ENCODE results near the gene PALD1.

Gene PALD1

DNA sequence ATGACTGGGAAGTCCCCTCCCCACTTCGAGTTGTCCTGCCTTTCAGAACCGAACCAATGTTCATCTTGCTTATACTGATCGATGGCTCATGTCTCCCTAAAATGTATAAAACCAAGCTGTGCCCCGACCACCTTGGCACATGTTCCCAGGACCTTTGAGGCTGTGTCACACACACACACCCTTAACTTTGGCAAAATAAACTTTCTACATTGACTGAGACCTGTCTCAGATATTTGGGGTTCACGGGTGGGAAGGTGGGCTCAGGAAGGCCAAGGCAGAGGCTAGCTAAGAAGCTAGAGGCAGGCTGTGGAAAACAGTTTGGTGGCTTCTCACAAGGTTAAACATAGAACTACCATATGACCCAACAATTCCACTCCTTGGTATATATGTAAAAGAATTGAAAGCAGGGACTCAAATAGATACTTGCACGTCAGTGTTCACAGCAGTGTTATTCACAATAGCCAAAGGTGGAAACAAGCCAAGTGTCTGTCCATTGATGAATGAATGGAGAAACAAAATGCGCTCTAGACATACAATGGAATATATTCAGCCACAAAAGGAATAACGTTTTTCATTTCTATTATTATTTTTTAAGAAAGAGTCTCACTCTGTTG lies 108.6 kb downstream of the PALD1 start:
- peak in 2 of 51 donors; percentile 15 to 20 for DNase-seq

DNA sequence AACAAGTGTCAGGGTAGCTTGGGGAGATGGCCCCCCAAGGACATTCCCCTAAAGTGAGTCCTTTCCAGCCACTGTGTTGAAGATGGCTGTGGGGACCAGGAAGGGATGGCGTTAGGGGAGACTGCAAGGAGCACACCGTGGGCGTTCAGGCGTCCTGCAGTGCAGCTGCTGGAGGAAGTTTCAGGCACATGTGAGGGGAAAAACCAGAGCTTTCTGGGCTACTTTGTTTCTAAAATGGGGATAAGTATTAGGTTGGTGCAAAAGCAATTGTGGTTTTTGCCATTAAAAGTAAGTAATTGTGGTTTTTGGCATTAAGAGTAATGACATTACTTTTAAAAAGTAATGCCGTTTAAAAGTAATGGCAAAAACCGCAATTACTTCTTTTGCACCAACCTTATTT lies 109.7 kb downstream of the PALD1 start:
- no peak for DNase-seq

DNA sequence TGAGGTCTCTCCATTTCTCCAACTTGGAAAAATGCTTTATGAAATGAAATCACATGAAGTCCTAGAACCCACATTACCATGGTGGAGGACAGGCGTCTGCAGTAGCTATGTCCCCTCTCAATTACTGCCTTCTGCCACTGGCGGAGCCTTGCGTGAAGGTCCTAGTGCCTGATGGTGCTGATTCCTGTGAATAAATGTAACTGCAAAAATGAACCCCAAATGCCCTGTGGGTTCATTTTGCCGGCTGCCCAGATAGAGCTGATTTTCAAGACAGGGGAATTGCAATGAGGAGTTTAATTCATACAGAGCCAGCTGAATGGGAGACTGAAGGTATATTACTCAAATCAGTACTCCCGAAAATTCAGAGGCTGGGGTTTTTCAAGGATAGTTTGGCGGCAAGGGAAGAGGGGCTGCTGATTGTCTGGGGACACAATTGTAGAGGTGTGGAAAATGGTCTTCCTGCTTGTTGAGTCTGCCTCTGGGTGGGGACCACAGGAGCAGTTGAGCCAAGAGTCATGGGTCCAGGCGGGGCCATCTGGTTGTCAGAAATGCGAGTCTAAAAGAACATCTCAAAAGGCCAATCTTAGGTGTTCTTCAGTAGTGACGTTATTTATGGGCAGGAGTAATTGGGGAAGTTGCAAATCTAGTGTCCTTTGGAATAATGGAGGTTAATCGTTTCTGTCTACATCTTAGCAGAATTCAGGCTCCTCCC lies 110.4 kb downstream of the PALD1 start:
- DNase-seq: no peak

DNA sequence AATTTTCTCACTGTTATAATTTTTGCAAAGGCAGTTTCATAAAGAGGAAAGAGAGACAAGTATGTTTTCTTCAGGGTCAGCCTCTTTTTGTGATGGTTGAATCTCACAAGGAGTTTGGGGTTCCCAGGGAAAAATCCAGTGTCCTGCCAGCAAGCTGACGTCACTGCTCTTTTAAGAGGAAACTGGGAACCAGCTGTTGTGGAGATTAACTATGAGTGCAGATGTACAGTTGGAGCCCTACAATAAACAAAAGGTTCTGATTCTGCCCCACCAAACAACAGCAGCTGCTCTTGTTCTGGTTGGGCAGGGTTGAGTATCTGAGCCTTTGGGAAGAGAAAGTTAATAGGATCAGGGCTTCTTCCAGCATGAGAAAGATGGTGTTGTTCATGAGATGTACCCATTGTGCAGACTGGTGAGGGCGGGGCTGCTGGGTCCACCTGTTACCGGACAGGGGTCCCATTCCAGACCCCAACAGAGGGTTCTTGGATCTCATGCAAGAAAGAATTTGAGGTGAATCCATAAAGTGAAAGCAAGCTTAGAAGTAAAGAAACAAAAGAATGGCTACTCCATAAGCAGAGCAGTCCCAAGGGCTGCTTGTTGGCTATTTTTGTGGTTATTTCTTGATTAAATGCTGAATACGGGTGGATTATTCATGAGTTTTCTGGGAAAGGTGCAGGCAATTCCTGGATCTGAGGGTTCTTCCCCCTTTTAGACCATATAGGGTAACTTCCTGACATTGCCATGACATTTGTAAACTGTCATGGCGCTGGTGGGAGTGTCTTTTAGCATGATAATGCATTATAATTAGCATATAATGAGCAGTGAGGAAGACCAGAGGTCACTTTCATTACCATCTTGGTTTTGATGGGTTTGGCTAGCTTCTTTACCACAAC lies 111.4 kb downstream of the PALD1 start:
- DNase-seq: peak in 1 of 51 donors; percentile 13

DNA sequence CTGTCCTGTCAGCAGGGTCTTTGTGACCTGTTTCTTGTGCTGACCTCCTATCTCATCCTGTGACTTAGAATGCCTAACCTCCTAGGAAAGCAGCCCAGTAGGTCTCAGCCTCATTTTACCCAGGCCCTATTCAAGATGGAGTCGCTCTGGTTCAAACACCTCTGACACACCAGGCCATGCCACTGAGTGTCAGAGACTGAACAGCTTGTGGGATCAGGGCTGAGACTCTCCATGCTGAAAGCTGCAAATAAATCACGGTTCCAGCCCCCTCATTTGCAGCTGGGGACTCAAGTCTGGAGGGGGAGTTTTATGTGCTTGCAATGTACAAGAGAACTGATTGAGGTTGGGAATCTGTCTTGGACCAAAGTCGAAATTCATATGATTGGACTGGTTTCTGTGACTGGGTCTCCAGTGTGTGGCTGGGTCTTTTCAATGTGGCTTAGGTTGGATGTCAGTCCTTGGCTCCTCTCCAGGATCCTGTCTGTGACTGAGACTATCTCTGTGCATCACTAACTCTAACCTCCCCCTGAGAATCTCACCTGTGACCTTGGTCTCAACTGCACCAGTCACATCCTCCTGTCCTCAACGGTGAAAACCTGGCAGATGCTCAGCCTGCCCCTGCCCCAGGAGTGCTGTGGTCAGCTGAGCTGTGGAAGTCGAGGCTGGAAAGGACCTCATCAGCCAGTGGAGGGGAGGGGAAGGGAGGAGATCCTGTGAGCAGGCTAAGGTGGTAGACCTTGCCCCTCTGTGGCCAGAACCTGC lies 112.3 kb downstream of the PALD1 start:
- DNase-seq: no peak

DNA sequence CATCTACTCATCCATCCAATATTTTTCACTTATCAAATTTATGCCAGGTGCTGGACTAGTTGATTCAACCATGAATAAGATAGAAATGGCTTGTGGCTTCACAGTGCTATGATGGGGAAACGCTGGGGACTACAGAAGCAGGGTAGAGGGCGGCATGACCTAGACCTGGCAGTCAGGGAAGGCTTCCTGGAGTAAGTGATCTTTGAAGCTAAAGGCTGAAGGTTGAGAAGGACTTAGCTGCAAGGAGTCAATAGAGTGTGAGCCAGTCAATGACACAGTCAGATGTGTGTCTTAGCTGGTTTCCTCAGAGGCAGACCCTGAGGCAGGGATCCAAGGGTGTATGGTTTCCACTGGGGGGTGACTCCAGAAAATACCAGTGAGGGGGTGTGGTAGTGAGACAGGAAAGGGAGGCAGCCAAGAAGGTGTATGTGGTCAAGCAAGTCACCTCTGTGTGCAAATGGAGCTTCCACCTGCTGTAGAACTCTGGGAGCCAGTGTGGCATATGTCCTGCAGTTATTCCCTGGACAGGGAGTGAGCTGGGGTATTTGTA lies 113.7 kb downstream of the PALD1 start:
- DNase-seq: no peak

DNA sequence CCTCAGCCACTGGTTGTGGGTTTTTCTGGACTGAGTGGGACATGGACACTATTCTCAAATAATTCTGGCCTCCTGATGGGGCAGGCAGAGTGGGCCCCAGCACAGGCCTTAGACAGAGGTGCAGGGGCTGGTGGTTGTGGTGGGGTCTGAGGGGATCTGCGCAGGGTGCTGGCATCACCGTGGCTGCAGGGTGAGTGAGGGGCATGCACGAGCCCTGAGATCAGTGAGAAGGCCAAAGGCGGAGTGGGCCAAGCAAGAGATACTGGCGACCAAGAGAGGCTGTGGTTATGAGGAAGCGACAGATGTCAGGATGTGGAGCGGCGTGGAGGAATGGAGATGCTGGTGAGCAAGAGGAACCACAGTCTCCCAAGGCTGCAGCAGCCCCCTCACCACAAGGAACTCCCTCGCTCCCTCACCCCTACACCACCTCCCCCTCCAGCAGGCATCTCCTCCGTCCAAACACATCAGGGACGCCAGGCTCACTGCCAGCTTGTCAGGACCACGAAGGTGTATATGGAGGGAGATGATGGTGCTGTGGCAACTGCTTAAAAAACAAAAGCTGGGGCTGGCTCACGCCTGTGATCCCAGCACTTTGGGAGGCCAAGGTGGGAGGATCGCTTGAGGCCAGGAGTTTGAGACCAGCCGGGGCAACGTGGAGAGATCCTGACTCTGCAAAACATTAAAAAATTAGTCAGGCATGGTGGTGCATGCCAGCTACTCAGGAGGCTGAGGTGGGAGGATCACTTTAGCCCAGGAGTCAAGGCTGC lies 114.4 kb downstream of the PALD1 start:
- no peak for DNase-seq

DNA sequence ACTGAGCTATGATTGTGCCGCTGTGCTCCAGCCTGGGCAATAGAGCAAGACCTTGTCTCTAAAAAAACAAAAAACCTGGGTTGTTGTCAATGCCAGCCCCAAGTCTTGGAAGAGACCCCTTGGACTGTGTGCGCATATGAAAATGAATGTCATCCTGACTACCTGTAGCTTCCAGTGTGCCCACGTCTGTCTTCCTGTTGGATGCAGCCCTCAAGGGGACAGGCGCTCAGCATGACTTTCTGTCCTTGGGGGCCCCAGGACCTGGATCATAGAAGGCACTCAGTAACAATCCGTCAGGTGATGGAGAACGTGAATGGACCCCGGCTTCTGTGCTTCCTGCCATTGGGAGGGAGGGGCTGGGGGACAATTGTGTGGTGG lies 114.9 kb downstream of the PALD1 start:
- DNase-seq: no peak

DNA sequence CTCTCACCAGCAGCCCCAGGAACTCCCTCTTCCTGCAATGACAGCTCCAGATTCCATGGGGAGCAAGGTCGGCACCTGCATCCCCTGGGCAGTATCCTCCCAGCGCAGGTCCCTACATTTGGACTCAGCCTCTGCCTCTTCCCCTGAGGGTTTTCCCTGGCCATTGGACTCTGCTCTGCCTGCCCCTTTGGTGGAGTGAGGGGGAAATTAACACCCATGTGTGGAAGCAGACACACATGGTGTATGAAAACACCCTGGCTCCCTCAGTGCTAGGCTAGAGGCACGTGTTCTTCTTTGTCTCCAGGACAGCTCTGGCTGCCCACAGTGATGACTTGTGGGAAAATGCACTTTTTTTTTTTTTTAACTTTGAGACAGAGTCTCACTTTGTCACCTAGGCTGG lies 115.6 kb downstream of the PALD1 start:
- no peak for DNase-seq

DNA sequence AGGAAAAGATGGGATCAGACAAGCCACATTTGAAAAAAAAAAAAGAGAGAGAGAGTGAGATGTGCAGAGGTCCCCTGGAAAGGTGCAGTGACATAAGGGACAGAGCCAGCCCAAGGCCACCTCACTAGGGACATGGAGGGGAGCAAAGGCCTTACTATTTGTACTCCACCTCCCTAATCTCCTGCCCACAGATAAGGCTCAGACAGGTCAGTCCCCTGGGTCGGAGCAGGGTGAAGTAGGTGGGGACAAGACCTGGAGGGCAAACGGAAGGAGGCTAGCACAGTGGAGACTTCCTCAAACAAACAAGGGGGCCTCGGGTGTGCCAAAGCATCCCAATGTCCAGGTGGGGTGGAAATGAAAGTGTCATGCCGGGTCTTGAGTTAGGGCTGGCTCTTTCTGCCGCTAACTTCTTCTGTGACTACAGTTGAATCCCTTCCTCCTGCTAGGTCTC lies 117.0 kb downstream of the PALD1 start:
- DNase-seq: no peak

DNA sequence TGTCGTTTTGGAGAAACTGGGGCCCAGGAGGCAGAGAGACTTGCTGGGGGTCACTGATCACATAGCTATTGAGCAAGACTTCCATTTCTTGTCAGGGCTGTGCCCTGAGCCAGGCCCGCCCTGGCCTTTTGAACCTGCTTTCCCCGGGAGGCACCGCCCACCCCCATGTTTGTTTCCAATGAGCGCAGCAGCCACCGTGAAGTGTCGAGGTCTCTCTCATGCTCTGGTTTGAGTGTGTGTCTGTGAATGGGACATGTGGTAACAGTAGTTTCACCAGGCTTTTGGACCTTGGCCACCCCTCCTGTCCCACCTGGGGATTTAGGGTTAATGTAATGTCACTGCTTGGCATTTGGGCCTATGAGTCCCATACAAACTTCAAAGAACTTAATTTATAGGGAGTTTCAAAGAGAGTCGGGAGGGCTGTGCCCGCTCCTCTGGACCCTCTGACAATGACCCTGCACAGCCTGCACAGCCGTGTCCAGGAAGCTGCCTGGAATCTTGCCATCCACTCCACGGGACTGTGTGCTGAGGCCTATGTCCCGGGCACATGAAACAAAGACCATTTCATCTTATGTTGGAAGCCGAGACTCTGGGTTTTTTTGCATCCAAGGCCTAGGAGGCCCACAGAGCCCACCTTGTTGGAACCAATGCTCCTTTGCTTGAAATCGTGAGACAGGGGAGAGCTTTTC lies 117.7 kb downstream of the PALD1 start:
- peak in 30 of 51 donors; percentile 13 to 73 (median 39) for DNase-seq

DNA sequence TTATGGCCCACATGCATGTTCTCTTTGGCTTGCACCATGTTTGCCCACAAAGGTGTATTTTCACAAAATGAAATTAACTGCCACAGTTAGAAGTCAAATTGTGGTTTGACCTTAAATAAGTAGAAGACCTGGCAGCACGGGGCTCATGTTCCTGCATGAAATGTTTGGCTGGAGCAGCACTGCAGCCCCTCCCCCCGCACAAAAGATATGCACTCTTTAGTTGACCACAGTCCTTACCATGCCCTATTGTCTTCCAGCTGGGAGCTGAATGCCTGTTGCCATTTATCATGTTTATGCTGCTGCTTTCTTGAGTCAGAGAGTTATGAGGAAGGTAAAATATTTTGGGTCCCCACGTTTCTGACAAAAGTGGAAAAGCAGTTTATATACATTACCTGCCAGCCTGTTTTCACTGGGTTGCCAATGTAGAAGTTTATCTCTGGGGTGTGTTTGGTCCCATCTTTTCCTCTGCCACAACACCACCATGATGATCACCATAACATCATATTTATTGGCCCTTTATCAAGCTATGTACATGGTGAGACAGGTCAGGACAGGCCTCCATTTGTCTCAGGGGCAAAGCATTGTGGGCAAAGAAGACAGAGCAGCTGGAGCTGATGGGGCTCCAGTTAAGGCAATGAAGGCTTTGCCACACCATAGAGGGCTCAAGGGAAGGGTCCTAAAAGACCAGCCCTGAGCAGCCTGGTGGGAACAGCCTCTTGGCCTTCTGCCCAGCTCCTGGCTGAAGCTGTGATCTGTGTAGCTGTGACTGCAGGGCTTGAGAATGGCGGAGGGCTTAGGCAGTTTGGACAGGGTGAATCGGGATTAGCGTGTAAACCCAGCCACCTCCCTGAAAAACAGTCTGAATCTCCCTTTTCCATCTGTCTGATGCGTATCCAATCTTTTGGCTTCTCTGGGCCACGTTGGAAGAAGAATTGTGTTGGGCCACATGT lies 118.6 kb downstream of the PALD1 start:
- DNase-seq: no peak

DNA sequence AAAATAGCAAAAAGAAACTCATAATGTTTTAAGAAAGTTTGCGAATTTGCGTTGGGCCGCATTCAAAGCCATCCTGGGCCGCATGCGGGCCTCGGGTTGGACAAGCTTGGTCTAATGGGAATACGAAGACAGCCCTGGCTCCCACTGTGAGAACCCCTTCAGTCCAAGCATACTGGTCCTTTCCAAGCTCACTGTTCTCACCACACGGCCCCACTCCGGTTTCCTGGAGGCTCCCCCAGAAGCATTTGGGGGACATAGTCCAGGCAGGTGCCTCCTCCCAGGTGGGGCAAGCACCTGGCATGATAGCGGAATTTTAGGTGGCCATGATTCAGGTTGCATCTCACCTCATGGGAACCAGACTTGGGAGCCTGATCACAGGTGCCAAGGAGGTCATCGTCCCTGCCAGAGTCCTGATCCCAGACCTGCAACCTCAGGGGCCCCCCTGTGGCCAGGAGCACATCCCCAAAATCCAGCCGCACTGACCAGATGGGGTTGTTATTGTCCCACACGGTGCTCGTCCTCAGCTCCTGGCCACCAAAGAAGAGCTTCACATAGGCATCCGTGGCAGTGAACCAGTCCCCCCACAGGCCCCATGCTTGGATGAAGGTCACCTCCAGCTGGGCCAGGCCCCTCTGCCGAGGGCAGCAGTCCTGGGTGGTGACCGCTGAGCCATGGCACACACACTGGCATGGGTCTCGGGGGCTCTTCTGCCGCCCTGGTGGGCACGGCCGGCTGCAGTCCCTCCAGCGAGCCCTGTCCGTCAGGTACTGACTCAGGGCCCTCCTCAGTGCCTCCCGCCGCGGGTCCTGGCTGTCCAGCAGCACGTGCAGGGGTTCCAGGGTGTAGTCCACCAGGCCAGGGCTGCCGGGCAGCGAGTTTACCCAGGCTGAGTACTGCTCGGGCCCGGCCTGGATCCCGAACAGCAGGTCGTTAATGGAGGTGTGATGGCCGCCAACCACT lies 119.6 kb downstream of the PALD1 start:
- DNase-seq: peak in 1 of 51 donors; percentile 44

DNA sequence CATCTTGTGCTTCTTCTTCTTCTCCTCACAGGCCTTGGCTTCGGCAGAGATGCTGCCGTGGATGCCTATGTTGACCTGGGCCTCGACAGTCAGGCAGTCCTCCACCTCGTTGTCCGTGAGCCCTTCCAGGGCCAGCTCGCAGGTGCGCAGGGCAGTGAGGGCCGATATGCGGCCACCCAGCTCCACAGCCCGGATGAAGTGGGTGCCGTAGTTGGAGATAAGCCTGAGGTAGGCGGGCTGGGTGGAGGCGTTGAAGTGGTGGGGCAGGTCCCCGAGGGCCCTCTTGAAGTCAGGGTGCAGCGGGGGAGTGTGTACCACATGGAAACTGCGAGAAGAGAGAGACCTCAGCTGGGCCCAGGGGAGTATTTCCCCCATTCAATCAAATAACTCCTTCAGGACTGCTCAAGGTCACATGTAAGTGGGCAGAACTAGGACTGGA lies 120.3 kb downstream of the PALD1 start:
- DNase-seq: no peak

DNA sequence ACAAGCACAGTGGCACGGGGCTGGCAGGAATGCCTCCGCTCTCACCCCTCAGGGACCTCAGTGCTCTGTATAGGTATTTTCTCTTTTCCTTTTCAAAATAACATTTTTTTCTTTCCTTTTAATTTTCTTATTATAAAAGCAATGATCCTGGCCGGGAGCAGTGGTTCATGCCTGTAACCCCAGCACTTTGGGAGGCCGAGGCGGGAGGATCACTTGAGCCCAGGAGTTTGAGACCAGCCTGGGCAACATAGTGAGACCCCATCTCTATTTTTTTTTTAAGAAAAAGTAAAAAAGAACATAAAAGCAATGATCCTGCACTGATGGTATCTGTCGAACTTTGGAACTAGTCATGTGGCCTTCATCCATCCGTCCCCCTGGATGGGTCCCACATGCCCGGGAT lies 120.8 kb downstream of the PALD1 start:
- DNase-seq: no peak

DNA sequence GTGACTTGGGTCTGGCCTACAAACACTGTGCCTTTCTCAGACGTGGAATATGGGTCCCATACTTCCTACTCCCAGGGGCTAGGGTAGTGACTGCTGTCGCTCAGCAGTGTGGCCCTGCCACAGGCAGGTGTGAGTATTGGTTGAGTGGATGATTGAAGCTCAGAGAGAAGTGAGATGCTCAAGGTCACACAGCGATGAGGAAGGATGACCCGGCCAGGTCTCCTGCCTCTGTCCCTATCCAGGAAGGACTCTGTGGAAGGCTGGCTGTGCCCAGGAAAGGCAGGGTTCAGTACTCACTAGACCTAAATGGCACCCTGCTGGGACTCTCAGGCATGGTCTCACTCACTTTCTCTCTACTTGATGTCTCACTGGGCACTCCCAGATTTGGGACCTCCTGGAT lies 121.2 kb downstream of the PALD1 start:
- no peak for DNase-seq
